ENCODE results near the gene TAOK2.
"Not testable (repeated sequence)": the region's sequence is repeated elsewhere in the genome, so short reads cannot be mapped to it uniquely, and the experiment has no call there.

Gene TAOK2

GRCh38 chr16:30026449-30026848, 52.8 kb downstream of the TAOK2 start:
- DNase-seq = no peak

- no peak for DNase-seq
Observed at GRCh38 chr16:30027588-30028437, 54.1 kb downstream of the TAOK2 start.

- no peak for DNase-seq
Observed at GRCh38 chr16:30028438-30029076, 54.9 kb downstream of the TAOK2 start.

- DNase-seq = no peak
Observed at GRCh38 chr16:30030011-30030685, 56.5 kb downstream of the TAOK2 start.

- DNase-seq = no peak
Observed at GRCh38 chr16:30030841-30031413, 57.3 kb downstream of the TAOK2 start, which contains the start of gene TLCD3B. Gene TLCD3B, minus strand, starts transcription at chr16:30031271. Its CDS starts 744 bp downstream, at chr16:30030527.

- DNase-seq = no peak
Observed at GRCh38 chr16:30031477-30031918, 57.8 kb downstream of the TAOK2 start.

GRCh38 chr16:30032083-30032819, 58.6 kb downstream of the TAOK2 start:
- peak; percentile 66 for DNase-seq

GRCh38 chr16:30033270-30033669, 59.6 kb downstream of the TAOK2 start:
- no peak for DNase-seq

- no peak for DNase-seq
Observed at GRCh38 chr16:30040221-30040620, 66.6 kb downstream of the TAOK2 start.

GRCh38 chr16:30040690-30041089, 67.0 kb downstream of the TAOK2 start:
- DNase-seq = not testable (repeated sequence)

GRCh38 chr16:30041841-30042240, 68.2 kb downstream of the TAOK2 start:
- DNase-seq = no peak

Data from SHP77 treated with DMSO at 0.1 percent for 48 hours (cell line).